Germinal center (tissue), 1 donor: ENCODE measurements around the gene CACNA1S.

Experiments used
- DNase-seq: peaks from one replicate; pipeline ENCODE4 v3.0.0; 2012; ENCODE audit warnings: mixed read lengths, low spot score

CACNA1S gene

DNA sequence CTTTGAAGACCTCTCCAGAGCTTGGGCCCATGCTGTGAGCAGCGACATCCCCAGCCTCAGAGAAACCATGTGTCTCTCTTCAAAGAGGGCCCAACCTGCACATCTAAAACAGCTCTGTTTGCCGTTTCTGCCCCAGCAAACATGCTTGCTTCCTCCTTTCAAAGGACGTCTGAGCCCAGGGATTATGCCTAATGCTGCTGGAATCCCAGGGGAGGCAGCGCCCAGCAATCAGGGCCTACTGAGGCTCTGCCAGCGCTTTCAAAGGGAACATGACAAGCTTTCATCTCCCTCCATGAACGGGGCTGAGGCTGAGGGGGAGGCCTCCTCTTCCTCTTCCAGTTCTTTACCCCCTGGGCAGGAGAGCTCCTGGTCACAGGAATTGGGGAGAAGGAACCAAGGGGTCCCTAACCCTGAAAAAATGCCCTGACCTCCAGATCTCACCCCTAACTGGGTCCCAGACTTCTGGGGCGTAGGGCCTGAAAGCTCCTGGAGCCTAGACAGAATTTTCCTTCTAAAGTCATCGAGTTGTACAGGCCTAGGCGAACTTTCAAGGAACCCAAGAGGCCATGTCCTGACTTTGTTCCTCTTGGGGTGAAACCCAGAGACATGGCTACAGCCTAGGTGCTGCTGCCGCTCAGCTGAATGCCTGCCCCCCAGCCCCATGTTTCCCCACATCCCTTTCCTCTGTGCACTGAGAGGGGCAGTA lies 28.2 kb upstream of the CACNA1S start:
- DNase-seq, result no peak

DNA sequence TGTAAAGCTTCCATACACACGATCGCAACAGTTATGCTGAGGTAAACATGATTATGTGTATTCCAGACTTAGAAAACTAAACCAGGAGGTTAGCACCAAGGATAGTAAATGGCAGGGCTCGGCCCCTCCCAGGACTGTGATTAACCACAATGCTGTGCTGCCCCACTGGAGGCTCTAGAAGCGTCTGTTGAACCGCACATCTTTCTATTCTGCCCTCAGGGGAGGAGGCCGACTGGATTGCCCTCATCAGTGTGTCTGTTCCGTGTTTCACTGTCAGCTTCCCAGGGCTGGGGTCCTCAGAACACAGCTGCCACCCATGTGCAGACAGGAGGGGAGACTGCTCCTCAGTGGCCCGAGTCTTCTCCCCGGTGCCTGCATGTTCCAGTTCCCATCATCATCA lies 27.5 kb upstream of the CACNA1S start:
- DNase-seq, result no peak

- no peak for DNase-seq
These were observed 27.1 kb upstream of the CACNA1S start for GRCh38 chr1:201139306-201139705.

GRCh38 chr1:201138311-201138840 lies 26.1 kb upstream of the CACNA1S start:
- no peak for DNase-seq

GRCh38 chr1:201137579-201138310 lies 25.5 kb upstream of the CACNA1S start:
- no peak for DNase-seq

DNA sequence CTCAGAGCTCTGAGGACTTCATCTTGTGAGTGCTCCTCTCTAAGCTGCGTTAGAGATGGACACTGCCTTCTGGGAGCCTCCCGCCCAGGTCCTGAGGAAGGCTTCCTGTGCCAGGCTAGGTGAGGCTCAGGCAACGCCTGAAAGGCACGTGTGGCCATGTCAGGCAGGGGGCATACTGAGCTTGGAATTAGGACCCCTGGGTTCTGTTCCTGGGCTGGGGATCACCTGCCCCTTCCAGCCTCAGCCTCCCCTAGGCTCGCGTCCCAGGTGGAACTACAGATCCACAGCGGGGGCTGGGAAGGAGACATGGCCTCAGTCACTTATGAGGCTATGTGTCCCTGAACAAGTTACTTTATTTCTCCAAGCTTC lies 24.8 kb upstream of the CACNA1S start:
- no peak for DNase-seq

GRCh38 chr1:201136355-201137023 lies 24.3 kb upstream of the CACNA1S start:
- DNase-seq, result no peak

- DNase-seq, result no peak
These were observed 22.2 kb upstream of the CACNA1S start for GRCh38 chr1:201134405-201134804.

DNA sequence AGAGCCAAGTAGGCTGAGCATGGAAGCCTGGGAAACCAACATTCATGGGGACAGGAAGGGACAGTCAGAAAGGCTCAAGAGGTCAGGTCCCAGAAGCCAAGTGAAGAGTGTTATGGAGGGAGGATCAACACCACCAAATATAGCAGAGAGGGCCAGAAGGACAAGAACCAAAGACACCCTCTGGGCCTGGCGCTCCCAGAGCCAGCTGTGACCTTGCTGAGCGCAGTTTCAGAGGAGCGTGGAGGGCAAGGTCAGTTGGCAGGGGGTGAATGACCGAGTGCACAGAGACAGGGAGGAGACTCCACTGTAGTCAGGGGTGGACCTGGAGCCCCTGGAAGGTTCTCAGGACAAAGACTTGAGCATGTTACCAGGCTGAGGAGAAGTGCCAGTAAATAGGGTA lies 19.2 kb upstream of the CACNA1S start:
- DNase-seq, result no peak

DNA sequence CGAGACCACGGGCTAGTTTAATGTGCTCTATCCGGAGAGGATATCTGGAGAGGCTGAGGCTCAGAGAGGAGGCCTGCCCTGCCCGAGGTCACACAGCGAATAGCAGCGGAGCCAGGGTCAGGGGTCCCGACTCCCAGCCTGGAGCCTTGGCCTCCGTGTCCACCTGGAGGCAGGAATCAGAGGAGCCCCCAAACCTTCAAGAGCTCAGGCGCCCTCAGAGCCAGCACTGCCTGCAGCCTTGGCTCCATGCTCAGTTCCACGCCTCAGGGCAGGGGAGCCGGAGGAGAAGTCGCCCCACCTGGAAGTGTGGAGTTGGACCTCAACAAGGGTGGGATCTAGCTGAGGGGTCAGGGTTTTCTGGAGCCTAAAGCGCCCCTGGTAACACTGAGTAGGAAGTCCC lies 16.7 kb upstream of the CACNA1S start:
- DNase-seq, result no peak

DNA sequence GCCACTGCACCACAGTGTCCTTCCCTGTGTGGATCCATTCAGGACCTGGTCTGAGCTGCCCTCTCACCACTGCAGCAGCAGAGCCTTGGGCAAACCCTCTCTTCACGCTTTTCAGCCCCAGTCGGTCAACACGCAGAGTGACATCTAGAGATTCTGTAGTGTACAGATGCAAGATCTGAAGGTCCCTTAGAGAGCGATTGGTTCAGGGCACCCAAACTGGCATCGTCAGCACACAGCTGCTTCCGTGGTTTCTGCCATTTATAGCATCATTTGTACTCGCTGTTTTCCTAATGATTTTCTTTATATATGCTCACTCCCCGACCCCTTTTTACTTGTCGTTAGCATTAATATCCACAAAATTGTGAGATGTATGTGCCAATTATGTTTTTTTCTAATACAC lies 16.2 kb upstream of the CACNA1S start:
- no peak for DNase-seq

GRCh38 chr1:201127755-201128455 lies 15.7 kb upstream of the CACNA1S start:
- no peak for DNase-seq

GRCh38 chr1:201126832-201127754 lies 14.9 kb upstream of the CACNA1S start, which contains the start of gene ASCL5:
ASCL5 (minus strand) TSS chr1:201127184; CDS start chr1:201115372, 11,812 bp downstream.
- no peak for DNase-seq

GRCh38 chr1:201126463-201126831 lies 14.2 kb upstream of the CACNA1S start:
- no peak for DNase-seq

DNA sequence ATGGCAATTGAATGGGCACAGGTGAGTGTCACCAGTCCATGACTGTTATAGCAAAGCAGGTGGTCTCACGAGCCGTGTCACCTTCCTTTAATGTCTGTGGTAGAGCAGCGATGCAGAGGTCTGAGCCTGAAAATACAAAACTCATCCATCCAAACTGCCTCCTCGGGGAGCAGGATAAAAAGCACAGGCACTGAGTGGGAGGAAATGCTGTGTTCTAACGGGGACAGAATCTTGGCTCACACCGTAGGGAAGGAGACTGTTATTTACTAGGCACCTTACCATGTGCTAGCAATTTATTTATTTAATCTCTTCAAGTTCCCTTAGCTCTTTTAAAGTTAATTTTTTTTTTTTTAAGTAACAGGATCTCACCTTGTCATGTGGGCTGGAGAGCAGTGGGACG lies 13.6 kb upstream of the CACNA1S start:
- DNase-seq, result no peak

- DNase-seq, result no peak
These were observed 12.8 kb upstream of the CACNA1S start for GRCh38 chr1:201125019-201125418.

DNA sequence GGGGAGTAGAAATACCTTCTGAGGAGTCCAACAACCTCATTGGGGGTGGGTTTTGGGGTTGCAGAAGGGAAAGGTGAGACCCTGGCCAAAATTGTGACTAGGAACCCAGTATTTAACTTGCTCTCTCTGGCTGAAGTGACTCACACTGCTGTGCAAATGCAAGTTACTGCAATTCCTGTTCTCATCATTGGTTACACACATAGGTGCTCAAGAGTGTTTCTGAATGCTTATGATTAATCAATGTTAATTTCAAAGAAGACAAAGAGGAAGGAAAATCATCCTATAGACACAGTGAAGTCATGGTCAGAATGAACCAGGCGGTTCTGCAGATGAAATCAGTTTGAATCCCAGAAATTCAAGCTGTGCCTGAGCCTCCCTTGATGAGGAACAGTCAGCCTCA lies 11.6 kb upstream of the CACNA1S start:
- DNase-seq, result no peak

DNA sequence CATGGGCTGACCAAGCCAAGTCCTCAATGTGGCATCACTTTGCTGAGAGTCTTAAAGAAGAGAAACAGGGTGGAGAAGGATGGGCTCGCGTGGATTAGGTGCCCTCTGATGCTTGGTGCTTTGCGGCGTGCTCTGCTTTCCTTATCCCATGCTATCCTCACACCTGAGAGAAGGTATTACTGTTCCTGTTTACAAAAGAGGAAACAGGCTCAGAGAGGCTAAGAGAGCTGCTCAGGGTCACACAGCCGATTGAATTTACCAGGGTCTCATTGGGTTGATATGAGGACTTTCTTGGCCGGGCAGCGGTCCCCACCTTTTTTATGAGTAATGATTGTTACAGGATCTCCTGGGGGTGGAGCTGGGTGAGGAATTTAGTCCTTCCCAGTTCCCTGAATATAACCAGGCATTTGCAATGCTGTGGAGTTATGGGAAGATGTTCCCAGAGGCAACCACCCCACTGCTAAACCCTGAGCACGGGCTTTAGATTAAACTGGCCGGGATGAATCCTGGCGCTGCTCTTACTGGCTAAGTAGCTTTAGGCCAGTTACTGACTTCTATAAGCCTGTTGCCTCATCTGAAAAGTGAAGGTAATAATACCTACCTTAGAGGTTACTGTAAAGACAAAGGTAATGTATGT lies 10.2 kb upstream of the CACNA1S start:
- DNase-seq, result no peak

- peak; percentile 57 for DNase-seq
These were observed 7.3 kb upstream of the CACNA1S start for GRCh38 chr1:201119206-201120197.
